HepG2 (cell line): ENCODE measurements around the gene UCKL1. TPM values are rescaled to one million over a fixed set of nuclear protein-coding genes. Genes with fewer than 3 reads are reported as not detected.

Experiments used
- DNMT3B ChIP-seq: conservative IDR thresholded peaks from 2 replicates; pipeline ENCODE4 v1.6.1; 2016; ENCODE audit warnings: missing biosample characterization, control low read depth
- GZF1 ChIP-seq: sonication (generic); formaldehyde crosslinking; IDR thresholded peaks from 2 replicates; pipeline ENCODE4 v1.5.1; 2020; ENCODE audit warnings: mild to moderate bottlenecking, missing genetic modification reagents
- NBN ChIP-seq: fragments of 450-650 bp; conservative IDR thresholded peaks from 2 replicates; pipeline ENCODE4 v1.6.1; 2017
- SIX1 ChIP-seq: sonication (generic); formaldehyde crosslinking; IDR thresholded peaks from 2 replicates; pipeline ENCODE4 v1.4.0; 2020; ENCODE audit warnings: missing genetic modification reagents, borderline replicate concordance
- ZNF343 ChIP-seq: sonication (generic); formaldehyde crosslinking; IDR thresholded peaks from 2 replicates; pipeline ENCODE4 v1.4.0; 2020; ENCODE audit warnings: mild to moderate bottlenecking, missing genetic modification reagents
- ZNF501 ChIP-seq: sonication (generic); formaldehyde crosslinking; IDR thresholded peaks from 2 replicates; pipeline ENCODE4 v1.5.1; 2020; ENCODE audit warnings: mild to moderate bottlenecking, moderate library complexity, missing genetic modification reagents
- ZNF616 ChIP-seq: sonication (generic); formaldehyde crosslinking; IDR thresholded peaks from 2 replicates; pipeline ENCODE4 v1.5.0; 2020; ENCODE audit warnings: low read depth, mild to moderate bottlenecking, missing genetic modification reagents
- ZNF674 ChIP-seq: sonication (generic); formaldehyde crosslinking; IDR thresholded peaks from 2 replicates; pipeline ENCODE4 v1.5.0; 2020; ENCODE audit warnings: low read depth, mild to moderate bottlenecking, missing genetic modification reagents
- polyA plus RNA-seq, 8 experiments: library from polyadenylated mRNA; depleted of rRNA in 3 of 8; stranded (reverse) in 7 of 8; unstranded in 1 of 8; fragments of >200 nt; fragmentation: Illumina TruSeq in 4 of 8; extraction: Trizol in 4 of 8; gene quantifications; 2 replicates each; pipeline versions ENCODE4 v1.2.1 to v1.2.3, GENCODE V29; 2011 to 2016; ENCODE audit warnings: low read depth in 4 of 8, missing spikeins in 1 of 8, mixed read lengths in 1 of 8; ENCODE audit not compliant: insufficient read depth in 1 of 8
- total RNA-seq, 5 experiments: library from RNA; depleted of rRNA; stranded (reverse); fragments of >200 nt; fragmentation: Illumina TruSeq; extraction: Trizol; gene quantifications; 2 replicates each; pipeline ENCODE4 v1.2.3, GENCODE V29; 2016; ENCODE audit warnings: low read depth in 1 of 5
- TF ChIP-seq, protein P1 (sequence below): sonication (generic); formaldehyde crosslinking; IDR thresholded peaks from 2 replicates; pipeline ENCODE4 v1.8.0; 2022; ENCODE audit warnings: mild to moderate bottlenecking, missing genetic modification reagents; ENCODE audit not compliant: insufficient replicate concordance
- TF ChIP-seq, protein P2 (sequence below): sonication (generic); formaldehyde crosslinking; IDR thresholded peaks from 2 replicates; pipeline ENCODE4 v1.4.0; 2020; ENCODE audit warnings: missing genetic modification reagents, borderline replicate concordance
- TF ChIP-seq, protein P3 (sequence below): sonication (generic); formaldehyde crosslinking; IDR thresholded peaks from 2 replicates; pipeline ENCODE4 v1.5.0; 2020; ENCODE audit warnings: missing genetic modification reagents, mild to moderate bottlenecking, borderline replicate concordance
- TF ChIP-seq, protein P4 (sequence below): sonication (generic); formaldehyde crosslinking; IDR thresholded peaks from 2 replicates; pipeline ENCODE4 v1.5.1; 2020; ENCODE audit warnings: missing genetic modification reagents, mild to moderate bottlenecking, borderline replicate concordance
- TF ChIP-seq, protein P5 (sequence below): sonication (generic); formaldehyde crosslinking; IDR thresholded peaks from 2 replicates; pipeline ENCODE4 v1.4.0; 2020; ENCODE audit warnings: mild to moderate bottlenecking, missing genetic modification reagents, borderline replicate concordance

The UCKL1 gene
- total and polyA plus RNA-seq, 2 of the 13 experiments (the other 11 are each of a cell fraction or from before 2014, with no cell fraction given) = 50.2 to 126 TPM

DNA sequence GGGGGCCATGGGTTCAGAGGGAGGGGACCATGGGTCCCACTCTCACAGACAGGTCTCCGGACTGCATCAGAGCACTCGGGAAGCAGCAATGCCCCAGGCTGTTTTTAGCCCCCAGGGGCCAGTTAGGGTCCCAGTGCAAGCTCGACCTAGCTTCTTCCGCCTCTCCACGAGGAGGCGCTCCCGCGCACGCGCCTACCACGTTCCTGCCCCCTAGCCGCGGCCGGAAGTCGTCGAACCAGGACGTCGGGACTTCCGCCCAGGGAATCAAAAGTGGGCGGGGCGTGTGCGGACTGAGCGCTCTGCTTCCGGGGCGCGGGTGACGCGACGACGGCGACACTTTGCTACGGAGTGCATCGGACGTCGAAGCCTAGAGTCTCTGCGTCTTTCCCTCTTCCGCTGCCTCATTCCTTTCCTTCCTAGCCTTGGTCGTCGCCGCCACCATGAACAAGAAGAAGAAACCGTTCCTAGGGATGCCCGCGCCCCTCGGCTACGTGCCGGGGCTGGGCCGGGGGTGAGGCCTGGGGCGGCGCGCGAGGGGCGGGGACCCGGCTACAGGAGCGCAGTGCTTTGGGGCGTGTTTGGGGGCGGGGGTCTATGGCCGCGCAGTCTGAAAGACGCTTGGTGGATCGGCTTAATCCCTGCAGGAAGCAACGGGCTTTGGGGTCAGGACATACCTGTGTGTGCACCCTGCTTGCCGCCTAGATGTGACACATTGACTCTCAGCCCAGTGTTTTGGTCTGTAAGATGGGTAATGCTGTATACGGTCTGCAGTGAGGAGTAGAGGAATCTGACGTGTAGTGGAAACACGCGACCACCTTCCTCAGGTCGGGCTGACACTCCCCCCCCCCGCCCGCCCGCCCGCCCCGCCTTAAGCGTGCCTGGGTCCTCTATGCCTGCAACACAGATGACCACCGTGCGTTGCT, 24.9 kb upstream of the UCKL1 start, which contains the start of gene PRPF6 (continued):
- TF ChIP-seq GZF1 (CRISPR knock-in tag) (peak; percentile 91), DNMT3B (peak; percentile 65; the same call in 1 of the 2 replicates), ZNF343 (CRISPR knock-in tag) (no peak), NBN (no peak), ZNF501 (CRISPR knock-in tag) (peak; percentile 100), SIX1 (CRISPR knock-in tag) (peak; percentile 54), ZNF674 (CRISPR knock-in tag) (peak; percentile 85; the same call in 1 of the 2 replicates), ZNF616 (CRISPR knock-in tag) (no peak; the same call in none of the 2 replicates)
- TF ChIP-seq, protein P1, sequence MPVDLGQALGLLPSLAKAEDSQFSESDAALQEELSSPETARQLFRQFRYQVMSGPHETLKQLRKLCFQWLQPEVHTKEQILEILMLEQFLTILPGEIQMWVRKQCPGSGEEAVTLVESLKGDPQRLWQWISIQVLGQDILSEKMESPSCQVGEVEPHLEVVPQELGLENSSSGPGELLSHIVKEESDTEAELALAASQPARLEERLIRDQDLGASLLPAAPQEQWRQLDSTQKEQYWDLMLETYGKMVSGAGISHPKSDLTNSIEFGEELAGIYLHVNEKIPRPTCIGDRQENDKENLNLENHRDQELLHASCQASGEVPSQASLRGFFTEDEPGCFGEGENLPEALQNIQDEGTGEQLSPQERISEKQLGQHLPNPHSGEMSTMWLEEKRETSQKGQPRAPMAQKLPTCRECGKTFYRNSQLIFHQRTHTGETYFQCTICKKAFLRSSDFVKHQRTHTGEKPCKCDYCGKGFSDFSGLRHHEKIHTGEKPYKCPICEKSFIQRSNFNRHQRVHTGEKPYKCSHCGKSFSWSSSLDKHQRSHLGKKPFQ (CRISPR knock-in tag) = no peak
- TF ChIP-seq, protein P2, sequence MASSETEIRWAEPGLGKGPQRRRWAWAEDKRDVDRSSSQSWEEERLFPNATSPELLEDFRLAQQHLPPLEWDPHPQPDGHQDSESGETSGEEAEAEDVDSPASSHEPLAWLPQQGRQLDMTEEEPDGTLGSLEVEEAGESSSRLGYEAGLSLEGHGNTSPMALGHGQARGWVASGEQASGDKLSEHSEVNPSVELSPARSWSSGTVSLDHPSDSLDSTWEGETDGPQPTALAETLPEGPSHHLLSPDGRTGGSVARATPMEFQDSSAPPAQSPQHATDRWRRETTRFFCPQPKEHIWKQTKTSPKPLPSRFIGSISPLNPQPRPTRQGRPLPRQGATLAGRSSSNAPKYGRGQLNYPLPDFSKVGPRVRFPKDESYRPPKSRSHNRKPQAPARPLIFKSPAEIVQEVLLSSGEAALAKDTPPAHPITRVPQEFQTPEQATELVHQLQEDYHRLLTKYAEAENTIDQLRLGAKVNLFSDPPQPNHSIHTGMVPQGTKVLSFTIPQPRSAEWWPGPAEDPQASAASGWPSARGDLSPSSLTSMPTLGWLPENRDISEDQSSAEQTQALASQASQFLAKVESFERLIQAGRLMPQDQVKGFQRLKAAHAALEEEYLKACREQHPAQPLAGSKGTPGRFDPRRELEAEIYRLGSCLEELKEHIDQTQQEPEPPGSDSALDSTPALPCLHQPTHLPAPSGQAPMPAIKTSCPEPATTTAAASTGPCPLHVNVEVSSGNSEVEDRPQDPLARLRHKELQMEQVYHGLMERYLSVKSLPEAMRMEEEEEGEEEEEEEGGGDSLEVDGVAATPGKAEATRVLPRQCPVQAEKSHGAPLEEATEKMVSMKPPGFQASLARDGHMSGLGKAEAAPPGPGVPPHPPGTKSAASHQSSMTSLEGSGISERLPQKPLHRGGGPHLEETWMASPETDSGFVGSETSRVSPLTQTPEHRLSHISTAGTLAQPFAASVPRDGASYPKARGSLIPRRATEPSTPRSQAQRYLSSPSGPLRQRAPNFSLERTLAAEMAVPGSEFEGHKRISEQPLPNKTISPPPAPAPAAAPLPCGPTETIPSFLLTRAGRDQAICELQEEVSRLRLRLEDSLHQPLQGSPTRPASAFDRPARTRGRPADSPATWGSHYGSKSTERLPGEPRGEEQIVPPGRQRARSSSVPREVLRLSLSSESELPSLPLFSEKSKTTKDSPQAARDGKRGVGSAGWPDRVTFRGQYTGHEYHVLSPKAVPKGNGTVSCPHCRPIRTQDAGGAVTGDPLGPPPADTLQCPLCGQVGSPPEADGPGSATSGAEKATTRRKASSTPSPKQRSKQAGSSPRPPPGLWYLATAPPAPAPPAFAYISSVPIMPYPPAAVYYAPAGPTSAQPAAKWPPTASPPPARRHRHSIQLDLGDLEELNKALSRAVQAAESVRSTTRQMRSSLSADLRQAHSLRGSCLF (CRISPR knock-in tag) = no peak
- TF ChIP-seq, protein P3, sequence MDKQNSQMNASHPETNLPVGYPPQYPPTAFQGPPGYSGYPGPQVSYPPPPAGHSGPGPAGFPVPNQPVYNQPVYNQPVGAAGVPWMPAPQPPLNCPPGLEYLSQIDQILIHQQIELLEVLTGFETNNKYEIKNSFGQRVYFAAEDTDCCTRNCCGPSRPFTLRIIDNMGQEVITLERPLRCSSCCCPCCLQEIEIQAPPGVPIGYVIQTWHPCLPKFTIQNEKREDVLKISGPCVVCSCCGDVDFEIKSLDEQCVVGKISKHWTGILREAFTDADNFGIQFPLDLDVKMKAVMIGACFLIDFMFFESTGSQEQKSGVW (CRISPR knock-in tag) = no peak; the same call in 1 of the 2 replicates
- TF ChIP-seq, protein P4, sequence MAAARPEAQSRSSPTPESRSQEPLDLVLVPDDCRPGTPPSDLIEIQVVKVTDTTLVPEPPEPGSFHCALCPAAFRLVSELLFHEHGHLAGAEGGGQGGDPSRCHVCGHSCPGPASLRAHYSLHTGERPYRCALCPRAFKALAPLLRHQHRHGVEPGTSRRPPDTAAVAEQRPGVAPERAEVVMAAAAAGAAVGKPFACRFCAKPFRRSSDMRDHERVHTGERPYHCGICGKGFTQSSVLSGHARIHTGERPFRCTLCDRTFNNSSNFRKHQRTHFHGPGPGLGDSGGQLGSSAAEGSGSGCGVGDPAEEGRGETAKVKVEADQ (CRISPR knock-in tag) = peak; percentile 96
- TF ChIP-seq, protein P5, sequence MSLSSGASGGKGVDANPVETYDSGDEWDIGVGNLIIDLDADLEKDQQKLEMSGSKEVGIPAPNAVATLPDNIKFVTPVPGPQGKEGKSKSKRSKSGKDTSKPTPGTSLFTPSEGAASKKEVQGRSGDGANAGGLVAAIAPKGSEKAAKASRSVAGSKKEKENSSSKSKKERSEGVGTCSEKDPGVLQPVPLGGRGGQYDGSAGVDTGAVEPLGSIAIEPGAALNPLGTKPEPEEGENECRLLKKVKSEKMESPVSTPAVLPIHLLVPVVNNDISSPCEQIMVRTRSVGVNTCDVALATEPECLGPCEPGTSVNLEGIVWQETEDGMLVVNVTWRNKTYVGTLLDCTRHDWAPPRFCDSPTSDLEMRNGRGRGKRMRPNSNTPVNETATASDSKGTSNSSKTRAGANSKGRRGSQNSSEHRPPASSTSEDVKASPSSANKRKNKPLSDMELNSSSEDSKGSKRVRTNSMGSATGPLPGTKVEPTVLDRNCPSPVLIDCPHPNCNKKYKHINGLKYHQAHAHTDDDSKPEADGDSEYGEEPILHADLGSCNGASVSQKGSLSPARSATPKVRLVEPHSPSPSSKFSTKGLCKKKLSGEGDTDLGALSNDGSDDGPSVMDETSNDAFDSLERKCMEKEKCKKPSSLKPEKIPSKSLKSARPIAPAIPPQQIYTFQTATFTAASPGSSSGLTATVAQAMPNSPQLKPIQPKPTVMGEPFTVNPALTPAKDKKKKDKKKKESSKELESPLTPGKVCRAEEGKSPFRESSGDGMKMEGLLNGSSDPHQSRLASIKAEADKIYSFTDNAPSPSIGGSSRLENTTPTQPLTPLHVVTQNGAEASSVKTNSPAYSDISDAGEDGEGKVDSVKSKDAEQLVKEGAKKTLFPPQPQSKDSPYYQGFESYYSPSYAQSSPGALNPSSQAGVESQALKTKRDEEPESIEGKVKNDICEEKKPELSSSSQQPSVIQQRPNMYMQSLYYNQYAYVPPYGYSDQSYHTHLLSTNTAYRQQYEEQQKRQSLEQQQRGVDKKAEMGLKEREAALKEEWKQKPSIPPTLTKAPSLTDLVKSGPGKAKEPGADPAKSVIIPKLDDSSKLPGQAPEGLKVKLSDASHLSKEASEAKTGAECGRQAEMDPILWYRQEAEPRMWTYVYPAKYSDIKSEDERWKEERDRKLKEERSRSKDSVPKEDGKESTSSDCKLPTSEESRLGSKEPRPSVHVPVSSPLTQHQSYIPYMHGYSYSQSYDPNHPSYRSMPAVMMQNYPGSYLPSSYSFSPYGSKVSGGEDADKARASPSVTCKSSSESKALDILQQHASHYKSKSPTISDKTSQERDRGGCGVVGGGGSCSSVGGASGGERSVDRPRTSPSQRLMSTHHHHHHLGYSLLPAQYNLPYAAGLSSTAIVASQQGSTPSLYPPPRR (CRISPR knock-in tag) = peak; percentile 37; the same call in 1 of the 2 replicates
